Limb (tissue), 2 donors: ENCODE measurements around the gene FAT3.

Source experiments
- DNase-seq, 2 donors: peaks; one replicate each; pipeline ENCODE4 v3.0.0-alpha.2; 2016; ENCODE audit errors: extremely low spot score in 2 of 2

The FAT3 gene

GRCh38 chr11:92224407-92225124, at the start of gene FAT3:
Gene FAT3, plus strand, starts transcription at chr11:92224818. Its CDS starts 127,295 bp downstream, at chr11:92352113.
- DNase-seq, result peak; percentile 70 to 87

DNA sequence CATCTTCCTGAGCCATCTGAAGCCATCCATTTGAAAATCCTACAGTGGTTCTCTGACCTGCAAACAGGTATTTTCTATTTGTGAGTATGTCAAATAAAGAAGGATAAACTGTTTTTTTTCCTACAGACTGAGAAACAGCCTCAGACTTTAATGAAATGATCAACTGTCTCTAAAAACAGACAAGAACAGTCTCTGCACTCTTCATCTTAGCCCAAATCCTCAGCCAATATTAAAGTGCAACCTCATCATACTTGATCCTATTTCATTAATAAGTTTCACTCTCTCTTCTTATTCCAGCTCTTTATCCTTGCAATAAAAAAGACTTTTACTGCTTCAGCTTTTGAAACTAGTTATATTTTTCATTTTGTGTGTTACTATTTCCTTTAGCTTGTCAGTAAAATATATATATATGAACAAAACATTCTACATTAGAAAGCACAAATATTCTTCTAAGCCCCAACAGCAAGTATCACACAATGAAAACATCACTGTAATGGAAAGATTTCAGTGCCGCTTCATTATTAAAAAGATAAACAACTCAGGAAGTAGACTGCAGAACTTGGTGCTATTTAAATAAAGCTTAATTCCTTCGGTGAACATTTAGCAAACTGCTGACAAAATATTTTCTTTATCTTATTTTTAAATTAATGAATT, 45.5 kb upstream of the FAT3 start:
- DNase-seq, result no peak

DNA sequence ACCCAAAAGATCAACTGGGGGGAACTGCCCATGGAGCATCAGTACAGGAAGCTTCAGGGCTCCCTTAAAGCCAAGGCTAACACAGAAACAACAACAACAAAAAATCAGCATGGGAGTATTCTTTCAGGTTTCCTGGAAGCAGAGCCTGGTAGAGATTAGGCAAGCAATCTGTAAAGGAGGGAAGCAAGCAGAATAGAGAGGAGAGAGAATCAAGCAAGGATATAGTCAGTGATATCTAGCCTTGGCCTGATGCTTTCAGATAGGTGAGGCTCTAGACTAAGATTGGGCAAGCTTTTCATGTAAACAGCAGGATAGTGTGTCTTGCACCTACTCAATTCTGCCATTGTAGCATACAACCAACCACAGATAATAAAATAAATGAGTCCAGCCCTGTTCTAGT, 44.4 kb upstream of the FAT3 start:
- no peak for DNase-seq

GRCh38 chr11:92180664-92181251, 43.9 kb upstream of the FAT3 start:
- no peak for DNase-seq

- no peak for DNase-seq
Measured at GRCh38 chr11:92190535-92191206, 33.9 kb upstream of the FAT3 start.

GRCh38 chr11:92192141-92192540, 32.5 kb upstream of the FAT3 start:
- DNase-seq, result no peak

GRCh38 chr11:92198268-92198667, 26.4 kb upstream of the FAT3 start:
- DNase-seq, result no peak

GRCh38 chr11:92199991-92200390, 24.6 kb upstream of the FAT3 start:
- no peak for DNase-seq

DNA sequence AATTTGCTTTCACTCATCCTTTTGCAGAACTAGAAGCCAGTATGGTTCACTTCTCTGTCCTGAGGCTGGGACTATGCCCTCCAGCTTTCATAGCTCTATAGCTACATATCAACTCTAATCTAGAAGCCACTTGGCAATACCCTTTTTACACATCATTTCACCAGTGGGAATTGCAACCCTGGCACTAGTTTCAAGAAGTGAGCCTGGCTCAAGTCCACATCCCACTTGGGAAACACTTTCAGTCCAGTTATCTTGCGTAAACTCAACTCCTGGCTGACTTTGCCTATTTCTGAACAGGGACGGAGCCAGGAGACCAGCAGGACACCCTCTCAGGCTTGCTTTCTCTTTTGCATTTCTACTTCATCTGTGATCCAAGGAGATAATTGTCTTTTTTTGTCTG, 19.9 kb upstream of the FAT3 start:
- no peak for DNase-seq

DNA sequence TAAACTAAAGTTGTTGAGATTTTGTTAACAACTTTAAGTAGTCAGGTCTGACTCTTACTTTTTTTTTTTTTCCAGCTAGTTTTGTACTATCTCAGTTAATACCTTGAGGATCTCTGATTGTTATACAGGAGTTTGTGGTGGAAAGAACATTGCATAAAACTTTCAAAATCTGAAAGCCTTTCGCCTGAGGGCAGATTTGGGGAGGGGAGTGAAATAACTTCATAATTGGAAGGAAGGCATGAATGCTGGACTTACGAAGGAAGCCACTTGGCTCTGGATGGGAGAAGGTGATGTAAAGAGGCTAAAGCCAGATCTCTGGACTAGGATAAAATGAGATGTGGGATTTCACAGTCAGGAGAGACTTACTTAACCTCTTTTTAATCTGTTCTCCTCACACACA, 18.2 kb upstream of the FAT3 start:
- no peak for DNase-seq

DNA sequence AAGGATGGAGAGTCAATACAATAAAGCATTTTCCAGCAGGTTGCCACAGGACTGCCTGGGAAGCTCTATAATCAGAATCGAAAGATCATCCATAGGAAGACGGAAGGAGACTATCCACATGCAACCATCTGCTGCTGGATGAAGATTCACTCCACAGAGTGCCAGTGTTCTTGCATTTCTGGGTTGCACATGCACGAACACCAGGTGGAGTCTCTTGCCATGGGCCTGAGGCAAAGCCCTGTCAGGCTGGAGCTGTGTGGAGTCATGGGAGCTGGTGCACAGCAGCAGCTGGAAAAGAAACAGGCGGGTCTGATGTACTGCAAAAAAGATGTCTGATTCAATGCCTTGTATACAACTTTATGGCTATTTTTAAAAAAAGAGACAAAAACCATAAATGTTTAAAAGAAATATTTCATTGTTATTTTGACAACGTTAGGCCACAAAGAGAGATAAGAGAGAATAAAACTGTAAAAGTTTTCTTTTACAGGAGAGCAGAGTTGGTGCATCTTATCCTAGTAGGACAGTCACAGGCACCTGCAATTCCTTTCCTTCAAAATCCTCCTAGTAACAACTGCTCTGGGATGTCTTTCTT, 12.9 kb upstream of the FAT3 start:
- DNase-seq, result peak; percentile 50 to 55

GRCh38 chr11:92212530-92212929, 12.1 kb upstream of the FAT3 start:
- no peak for DNase-seq

GRCh38 chr11:92216789-92217188, 7.8 kb upstream of the FAT3 start:
- DNase-seq, result no peak

DNA sequence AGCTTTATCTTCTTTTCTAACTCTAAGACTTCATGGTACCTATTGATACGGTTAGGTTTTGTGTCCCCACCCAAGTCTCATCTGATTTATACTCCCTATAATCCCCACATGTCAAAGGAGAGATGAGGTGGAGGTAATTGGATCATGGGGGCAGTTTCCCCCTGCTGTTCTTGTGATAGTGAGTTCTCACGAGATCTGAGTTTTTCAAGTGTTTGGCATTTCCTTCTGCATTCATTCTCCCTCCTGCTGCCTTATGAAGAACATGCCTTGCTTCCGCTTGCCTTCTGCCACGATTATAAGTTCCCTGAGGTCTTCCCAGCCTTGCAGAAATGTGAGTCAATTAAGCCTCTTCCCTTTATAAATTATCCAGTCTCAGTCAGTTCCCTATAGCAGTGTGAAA, 5.1 kb upstream of the FAT3 start:
- no peak for DNase-seq

DNA sequence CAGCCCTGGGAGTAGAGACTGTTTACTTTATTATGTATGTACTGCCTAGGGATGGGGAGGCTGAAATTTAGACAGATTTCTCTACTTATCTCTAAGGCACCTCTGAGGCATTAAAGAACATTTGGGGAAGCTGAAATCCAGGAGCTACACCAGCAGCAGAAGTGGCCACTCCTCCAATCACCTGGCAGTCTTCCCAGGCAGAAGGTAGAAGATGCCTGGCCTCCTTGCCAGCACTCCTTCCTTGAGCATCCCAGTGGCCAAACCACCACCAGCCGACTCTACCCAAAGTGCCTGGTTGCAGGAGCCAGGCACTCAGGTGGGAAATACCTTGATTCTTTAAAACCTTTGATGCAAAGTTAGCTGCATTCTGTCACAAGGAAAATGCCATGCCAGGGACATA, 1.9 kb upstream of the FAT3 start:
- no peak for DNase-seq

GRCh38 chr11:92224054-92224406, 588 bp upstream of the FAT3 start:
- no peak for DNase-seq

DNA sequence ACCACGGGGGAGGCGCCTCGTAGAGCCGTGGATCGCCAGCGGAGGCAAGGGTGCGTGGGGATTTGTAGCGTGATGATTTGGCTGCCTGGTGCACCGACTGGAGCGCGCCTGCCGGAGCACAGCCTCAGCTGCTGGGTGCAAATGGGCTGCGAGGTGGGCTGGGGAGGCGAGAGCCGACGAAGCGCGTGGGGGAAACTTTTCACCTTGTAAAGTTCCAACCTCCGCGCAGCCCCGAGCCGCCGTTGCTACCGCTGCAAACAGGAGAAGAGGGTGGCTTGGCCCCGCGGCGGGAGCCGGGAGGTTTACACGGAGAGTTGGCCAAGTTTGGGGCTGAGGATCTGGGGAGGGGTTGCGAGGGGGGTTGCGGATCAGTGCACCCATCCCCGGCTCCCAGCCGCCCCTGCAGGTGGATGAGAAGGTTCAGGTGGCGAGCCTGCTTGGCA, 528 bp downstream of the FAT3 start:
- DNase-seq, result peak in 1 of 2 donors; percentile 18

- peak; percentile 51 to 81 for DNase-seq
Measured at GRCh38 chr11:92225568-92226330, 1.1 kb downstream of the FAT3 start.

DNA sequence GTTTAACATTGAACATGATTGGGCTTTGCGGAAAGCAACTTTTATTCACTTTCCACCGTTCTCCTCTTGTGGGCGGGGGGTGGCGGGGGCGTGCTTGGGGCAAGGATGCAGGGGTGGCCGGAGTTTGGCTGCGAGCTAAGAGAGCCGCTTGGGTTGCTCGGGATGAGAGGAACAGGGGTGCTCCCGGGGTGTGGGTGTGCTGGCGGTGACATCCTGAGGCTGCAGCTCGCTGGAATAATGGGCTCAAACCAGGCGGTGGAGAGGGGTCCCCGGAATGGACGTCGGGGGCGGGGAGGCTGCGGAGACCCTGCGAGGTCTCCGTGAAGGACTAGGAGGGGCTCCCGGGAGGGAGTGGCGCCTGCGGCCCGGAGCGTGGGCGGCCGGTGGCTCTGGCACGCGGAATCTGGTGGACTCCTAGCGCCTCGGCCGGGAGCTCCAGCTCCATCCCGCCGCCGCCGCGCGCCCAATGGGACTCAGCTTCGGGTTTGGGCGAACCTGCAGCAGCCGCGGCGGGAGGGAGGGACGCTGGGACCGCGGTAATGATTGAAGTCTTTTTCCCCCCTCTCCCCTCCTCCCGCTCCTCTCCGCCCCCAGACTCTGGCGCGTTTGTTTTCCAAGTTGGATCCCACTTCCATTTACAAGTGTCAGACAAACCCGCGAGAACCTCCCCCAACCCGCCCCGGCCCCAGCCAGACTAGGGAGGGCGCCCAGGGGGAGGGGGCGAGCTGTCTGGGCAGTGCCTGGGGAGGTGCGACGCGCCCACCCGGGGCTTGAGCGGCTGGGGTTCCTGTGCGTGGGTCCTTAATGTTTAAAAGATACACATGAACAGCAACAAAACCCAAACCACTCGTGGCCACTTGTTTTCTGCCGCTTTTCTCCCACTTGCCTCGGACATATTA, 2.0 kb downstream of the FAT3 start:
- DNase-seq, result peak in 1 of 2 donors; percentile 75

GRCh38 chr11:92227230-92227814, 2.7 kb downstream of the FAT3 start:
- DNase-seq, result no peak
